ENCODE measurements around the gene PDZD7.

Gene PDZD7

DNA sequence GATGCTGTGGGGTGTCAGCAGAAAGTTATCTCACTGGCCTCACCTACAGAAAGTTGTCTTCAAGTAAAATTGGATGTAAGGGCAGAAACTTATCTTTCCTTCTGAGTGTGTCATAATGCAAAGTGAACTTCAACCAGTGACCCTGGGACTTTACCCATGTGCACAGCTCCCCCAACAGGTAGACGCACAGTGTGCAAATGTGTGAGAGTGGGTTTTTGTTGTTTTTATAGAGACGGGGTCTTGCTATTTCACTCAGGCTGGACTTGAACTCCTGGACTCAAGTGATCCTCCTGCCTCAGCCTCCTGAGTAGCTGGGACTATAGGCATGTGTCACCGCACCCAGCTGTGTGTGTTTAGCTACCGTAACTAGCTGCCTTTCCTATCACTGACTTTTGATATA lies 24.5 kb upstream of the PDZD7 start:
- no peak overlapping the region for H3K4me3 ChIP-seq (ENCODE audit: low read depth, low read length)

DNA sequence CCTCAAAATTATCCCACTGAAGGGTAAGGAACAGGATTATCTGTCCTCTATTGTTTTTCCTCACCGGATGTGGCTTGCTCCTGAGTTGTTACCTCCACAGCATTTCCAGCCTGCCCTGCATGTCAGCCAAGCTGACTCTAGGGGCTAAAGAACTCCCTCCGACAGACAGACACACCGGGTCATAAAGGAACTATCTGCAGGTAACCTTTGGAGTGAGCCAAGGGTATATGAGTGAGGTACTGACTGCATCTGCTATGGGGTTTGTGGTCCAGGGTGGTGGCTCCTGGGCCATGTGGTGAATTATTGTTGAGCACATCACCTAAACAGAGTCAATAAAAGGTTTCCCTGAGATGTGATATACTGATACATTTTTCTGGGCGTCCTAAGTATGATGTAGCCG lies 23.9 kb upstream of the PDZD7 start:
- Histone ChIP-seq H3K4me3 (ENCODE audit: low read depth, low read length) (no peak overlapping the region), H3K27me3 (no peaks in the 10 kb centered on the region), H3K36me3 (no peaks in the 10 kb centered on the region; the same call in 1 of the 2 replicates), H3K9me3 (no peaks in the 10 kb centered on the region), H3K4me1 (no peaks in the 10 kb centered on the region)
- no peak for DNase-seq
- TF ChIP-seq, protein P1, sequence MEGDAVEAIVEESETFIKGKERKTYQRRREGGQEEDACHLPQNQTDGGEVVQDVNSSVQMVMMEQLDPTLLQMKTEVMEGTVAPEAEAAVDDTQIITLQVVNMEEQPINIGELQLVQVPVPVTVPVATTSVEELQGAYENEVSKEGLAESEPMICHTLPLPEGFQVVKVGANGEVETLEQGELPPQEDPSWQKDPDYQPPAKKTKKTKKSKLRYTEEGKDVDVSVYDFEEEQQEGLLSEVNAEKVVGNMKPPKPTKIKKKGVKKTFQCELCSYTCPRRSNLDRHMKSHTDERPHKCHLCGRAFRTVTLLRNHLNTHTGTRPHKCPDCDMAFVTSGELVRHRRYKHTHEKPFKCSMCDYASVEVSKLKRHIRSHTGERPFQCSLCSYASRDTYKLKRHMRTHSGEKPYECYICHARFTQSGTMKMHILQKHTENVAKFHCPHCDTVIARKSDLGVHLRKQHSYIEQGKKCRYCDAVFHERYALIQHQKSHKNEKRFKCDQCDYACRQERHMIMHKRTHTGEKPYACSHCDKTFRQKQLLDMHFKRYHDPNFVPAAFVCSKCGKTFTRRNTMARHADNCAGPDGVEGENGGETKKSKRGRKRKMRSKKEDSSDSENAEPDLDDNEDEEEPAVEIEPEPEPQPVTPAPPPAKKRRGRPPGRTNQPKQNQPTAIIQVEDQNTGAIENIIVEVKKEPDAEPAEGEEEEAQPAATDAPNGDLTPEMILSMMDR (IDR thresholded peaks at IDR 0.05; ENCODE audit: low read depth, low read length), result no peak

More for the DNA sequence above, 24.5 kb upstream of the PDZD7 start:
- no peaks in the 10 kb centered on the region for H3K4me1 ChIP-seq
- TF ChIP-seq, protein P1 (IDR thresholded peaks at IDR 0.05; ENCODE audit: low read depth, low read length), result peak; percentile 47
- no peak for DNase-seq
- H3K36me3 ChIP-seq, result no peaks in the 10 kb centered on the region; the same call in 1 of the 2 replicates
- H3K9me3 ChIP-seq, result no peaks in the 10 kb centered on the region
- no peaks in the 10 kb centered on the region for H3K27me3 ChIP-seq

DNA sequence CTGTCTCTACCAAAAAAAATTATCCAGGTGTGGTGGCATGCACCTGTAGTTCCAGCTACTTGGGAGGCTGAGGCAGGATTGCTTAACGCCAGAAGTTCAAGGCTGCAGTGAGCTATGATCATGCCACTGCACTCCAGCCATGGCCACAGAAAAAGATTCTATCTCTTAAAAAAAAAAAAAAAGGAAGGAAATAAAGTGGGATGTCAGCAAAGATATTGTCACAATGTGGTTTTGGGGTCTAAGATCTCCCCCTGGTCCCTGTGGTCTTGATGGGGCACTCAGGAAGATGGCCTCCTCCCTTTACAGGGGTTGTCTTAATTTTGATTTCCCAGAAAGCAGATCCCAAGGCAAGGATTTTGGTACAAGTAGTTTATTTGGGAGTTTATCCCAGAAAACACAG lies 23.4 kb upstream of the PDZD7 start:
- no peaks in the 10 kb centered on the region; the same call in 1 of the 2 replicates for H3K36me3 ChIP-seq
- no peaks in the 10 kb centered on the region for H3K9me3 ChIP-seq
- TF ChIP-seq, protein P1 (IDR thresholded peaks at IDR 0.05; ENCODE audit: low read depth, low read length), result no peak
- H3K4me3 ChIP-seq (ENCODE audit: low read depth, low read length), result no peak overlapping the region
- no peak for DNase-seq
- H3K27me3 ChIP-seq, result no peaks in the 10 kb centered on the region
- no peaks in the 10 kb centered on the region for H3K4me1 ChIP-seq

DNA sequence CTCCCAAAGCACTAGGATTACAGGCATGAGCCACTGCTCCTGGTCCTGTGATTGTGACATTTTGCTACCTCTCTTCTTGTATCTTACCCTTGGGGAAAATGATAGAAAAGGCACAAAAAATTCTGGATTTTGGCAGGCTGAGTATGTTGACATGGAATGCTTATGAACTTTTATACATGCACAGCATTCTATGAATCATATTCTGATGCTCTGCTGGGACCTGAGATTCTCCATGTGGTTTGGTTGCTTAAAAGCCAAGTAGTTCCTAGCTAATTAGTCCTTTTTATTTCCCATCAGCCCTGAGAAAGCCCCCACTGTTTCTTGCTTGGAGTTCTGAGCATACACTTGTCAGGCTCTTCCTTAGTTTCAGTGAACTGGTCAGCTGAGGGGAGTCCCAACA lies 22.6 kb upstream of the PDZD7 start:
- H3K36me3 ChIP-seq, result no peaks in the 10 kb centered on the region; the same call in 1 of the 2 replicates
- no peaks in the 10 kb centered on the region for H3K4me1 ChIP-seq
- DNase-seq, result no peak
- H3K27me3 ChIP-seq, result no peaks in the 10 kb centered on the region
- TF ChIP-seq, protein P1 (IDR thresholded peaks at IDR 0.05; ENCODE audit: low read depth, low read length), result no peak
- H3K4me3 ChIP-seq (ENCODE audit: low read depth, low read length), result no peak overlapping the region
- H3K9me3 ChIP-seq, result no peaks in the 10 kb centered on the region

DNA sequence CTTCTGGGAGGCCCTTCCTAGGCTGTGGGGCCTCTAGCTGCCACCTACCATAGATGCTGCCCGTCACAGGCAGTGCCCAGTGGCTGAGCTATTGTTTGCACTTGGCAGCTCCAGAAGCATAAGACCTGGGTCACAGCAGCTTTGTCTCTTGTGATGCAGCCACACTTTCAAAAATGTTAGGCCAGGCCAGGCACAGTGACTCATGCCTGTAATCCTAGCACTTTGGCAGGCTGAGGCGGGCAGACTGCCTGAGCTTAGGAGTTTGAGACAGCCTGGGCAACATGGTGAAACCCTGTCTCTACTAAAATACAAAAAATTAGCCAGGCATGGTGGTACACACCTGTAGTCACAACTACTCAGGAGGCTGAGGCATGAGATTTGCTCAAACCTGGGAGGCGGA lies 21.4 kb upstream of the PDZD7 start:
- H3K27me3 ChIP-seq, result no peaks in the 10 kb centered on the region
- no peak for DNase-seq
- H3K4me1 ChIP-seq, result no peaks in the 10 kb centered on the region
- no peaks in the 10 kb centered on the region for H3K9me3 ChIP-seq
- TF ChIP-seq, protein P1 (IDR thresholded peaks at IDR 0.05; ENCODE audit: low read depth, low read length), result no peak
- H3K36me3 ChIP-seq, result no peaks in the 10 kb centered on the region; the same call in 1 of the 2 replicates
- H3K4me3 ChIP-seq (ENCODE audit: low read depth, low read length), result no peak overlapping the region

DNA sequence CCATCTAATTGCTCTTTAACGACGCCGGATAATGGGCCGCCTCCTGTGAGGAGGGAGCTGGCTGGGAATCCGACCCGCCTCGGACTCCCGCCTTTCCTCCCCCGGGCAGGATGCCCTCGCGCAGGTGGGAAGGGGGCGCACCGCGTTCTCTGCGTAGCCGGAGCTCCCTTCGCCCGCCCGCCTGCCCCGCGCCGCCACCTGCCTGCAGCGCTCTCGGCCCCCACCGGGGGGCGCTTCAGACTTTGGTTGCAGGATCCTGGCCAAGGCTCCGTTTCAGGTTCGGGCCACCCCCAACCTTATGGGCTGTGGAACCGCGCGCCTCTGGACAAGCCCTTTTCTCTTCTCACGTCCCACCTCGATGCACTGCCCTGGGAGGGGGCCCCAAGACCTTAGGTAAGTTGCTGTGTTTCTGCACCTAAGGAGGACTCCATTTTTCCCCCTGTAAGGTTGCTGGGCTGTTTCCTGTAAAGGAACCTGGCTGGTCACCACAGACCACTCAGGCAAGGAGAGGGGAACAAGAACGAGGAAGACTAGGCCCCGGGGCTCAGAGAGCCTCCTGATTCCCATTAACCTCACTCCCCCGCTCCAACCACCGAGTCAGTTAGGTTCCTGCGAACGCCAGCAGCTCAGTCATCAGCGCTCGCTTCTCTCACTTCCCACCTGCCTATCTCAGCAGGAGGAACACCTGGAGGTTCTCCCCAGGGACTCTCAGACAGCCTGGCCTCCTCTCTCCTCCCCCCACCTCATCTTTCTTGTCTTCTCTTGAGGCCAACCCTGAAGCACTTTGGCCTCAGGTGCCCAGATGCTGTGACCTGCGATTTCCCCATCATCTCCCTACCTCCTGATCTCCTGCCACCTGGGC lies 19.5 kb upstream of the PDZD7 start:
- Histone ChIP-seq H3K4me3 (ENCODE audit: low read depth, low read length) (peak overlapping the region; percentile 38), H3K4me1 (peaks cover 7% of the 10 kb centered on the region), H3K36me3 (no peaks in the 10 kb centered on the region), H3K27me3 (no peaks in the 10 kb centered on the region), H3K9me3 (no peaks in the 10 kb centered on the region)
- TF ChIP-seq, protein P1 (IDR thresholded peaks at IDR 0.05; ENCODE audit: low read depth, low read length), result peak; percentile 71
- peak; percentile 78 for DNase-seq

Data from BE2C (cell line).